Measurements from ENCODE around the gene MOB3B.
"Not testable (repeated sequence)": the region's sequence is repeated elsewhere in the genome, so short reads cannot be mapped to it uniquely, and the experiment has no call there.

Gene MOB3B

GRCh38 chr9:27514551-27514950 lies 15.1 kb downstream of the MOB3B start:
- no peak overlapping the region for H3K4me3 ChIP-seq (ENCODE audit: low read depth, low read length)
- no peak for DNase-seq (ENCODE audit: low read depth, low spot score)
- in situ Hi-C loops (cut with HindIII; ENCODE audit: low sequenced_read_pairs) = no loop called here
- TF ChIP-seq CTCF (IDR thresholded peaks at IDR 0.05; ENCODE audit: low read depth, low read length) = no peak

GRCh38 chr9:27511771-27512170 lies 17.8 kb downstream of the MOB3B start:
- in situ Hi-C loops (cut with HindIII; ENCODE audit: low sequenced_read_pairs) = no loop called here
- TF ChIP-seq CTCF (IDR thresholded peaks at IDR 0.05; ENCODE audit: low read depth, low read length) = no peak
- H3K4me3 ChIP-seq (ENCODE audit: low read depth, low read length) = no peak overlapping the region
- no peak for DNase-seq (ENCODE audit: low read depth, low spot score)

GRCh38 chr9:27510780-27511179 lies 18.8 kb downstream of the MOB3B start:
- no peak overlapping the region for H3K4me3 ChIP-seq (ENCODE audit: low read depth, low read length)
- TF ChIP-seq CTCF (IDR thresholded peaks at IDR 0.05; ENCODE audit: low read depth, low read length) = no peak
- DNase-seq (ENCODE audit: low read depth, low spot score) = no peak
- in situ Hi-C loops (cut with HindIII; ENCODE audit: low sequenced_read_pairs) = no loop called here

- H3K4me3 ChIP-seq (ENCODE audit: low read depth, low read length) = no peak overlapping the region
- in situ Hi-C loops (cut with HindIII; ENCODE audit: low sequenced_read_pairs) = no loop called here
- no peak for DNase-seq (ENCODE audit: low read depth, low spot score)
- TF ChIP-seq CTCF (IDR thresholded peaks at IDR 0.05; ENCODE audit: low read depth, low read length) = no peak
Measured at GRCh38 chr9:27506981-27507380, 22.6 kb downstream of the MOB3B start.

GRCh38 chr9:27505744-27506161 lies 23.9 kb downstream of the MOB3B start:
- peak; percentile 54 for DNase-seq (ENCODE audit: low read depth, low spot score)
- in situ Hi-C loops (cut with HindIII; ENCODE audit: low sequenced_read_pairs) = no loop called here
- H3K4me3 ChIP-seq (ENCODE audit: low read depth, low read length) = no peak overlapping the region
- TF ChIP-seq CTCF (IDR thresholded peaks at IDR 0.05; ENCODE audit: low read depth, low read length) = no peak

- no peak overlapping the region for H3K4me3 ChIP-seq (ENCODE audit: low read depth, low read length)
- no peak for TF ChIP-seq CTCF (IDR thresholded peaks at IDR 0.05; ENCODE audit: low read depth, low read length)
- in situ Hi-C loops (cut with HindIII; ENCODE audit: low sequenced_read_pairs) = no loop called here
- DNase-seq (ENCODE audit: low read depth, low spot score) = no peak
Measured at GRCh38 chr9:27504259-27504658, 25.4 kb downstream of the MOB3B start.

- TF ChIP-seq CTCF (IDR thresholded peaks at IDR 0.05; ENCODE audit: low read depth, low read length) = no peak
- DNase-seq (ENCODE audit: low read depth, low spot score) = no peak
- H3K4me3 ChIP-seq (ENCODE audit: low read depth, low read length) = no peak overlapping the region
- in situ Hi-C loops (cut with HindIII; ENCODE audit: low sequenced_read_pairs) = no loop called here
Measured at GRCh38 chr9:27503623-27504022, 26.0 kb downstream of the MOB3B start.

GRCh38 chr9:27500902-27501301 lies 28.7 kb downstream of the MOB3B start:
- DNase-seq (ENCODE audit: low read depth, low spot score); in situ Hi-C loops (cut with HindIII; ENCODE audit: low sequenced_read_pairs); H3K4me3 ChIP-seq (ENCODE audit: low read depth, low read length): not testable (repeated sequence)
